Colonic mucosa (tissue), 4 donors: ENCODE results near the gene MBD5. TPM values are rescaled to one million over a fixed set of nuclear protein-coding genes. Genes with fewer than 3 reads are reported as not detected.

ENCODE experiments used
- DNase-seq: peaks from one replicate; pipeline ENCODE4 v3.0.0-alpha.2; 2020
- H3K27ac ChIP-seq: fragments of 200-600 bp; one replicate; pipeline ENCODE4 v1.8.0; 2021
- H3K27me3 ChIP-seq: fragments of 200-600 bp; one replicate; pipeline ENCODE4 v1.8.0; 2021
- H3K36me3 ChIP-seq: fragments of 200-600 bp; one replicate; pipeline ENCODE4 v1.8.0; 2021
- H3K4me1 ChIP-seq: fragments of 200-600 bp; one replicate; pipeline ENCODE4 v1.8.0; 2021; ENCODE audit warnings: mild to moderate bottlenecking
- H3K4me3 ChIP-seq: fragments of 200-600 bp; one replicate; pipeline ENCODE4 v1.8.0; 2021
- H3K9ac ChIP-seq, 2 donors: one replicate each; pipeline ENCODE4 v1.7.0; 2013; ENCODE audit warnings: control low read depth in 2 of 2, low read depth in 2 of 2, low read length in 2 of 2
- H3K9me3 ChIP-seq: fragments of 200-600 bp; one replicate; pipeline ENCODE4 v1.8.0; 2021
- CTCF ChIP-seq: fragments of 200-600 bp; IDR thresholded peaks from one replicate; pipeline ENCODE4 v1.8.0; 2022; ENCODE audit warnings: antibody characterized with exemption, mild to moderate bottlenecking
- intact Hi-C: fragments of 100-400 bp; cut with DNase I; formaldehyde crosslinking; loops from one replicate; pipeline ENCODE4 v1.14.1; 2022
- total RNA-seq, 2 donors: library from RNA; stranded (reverse); fragmentation: NEBNext Ultra II Directional in 1 of 2; extraction: Animal tissue kit (Norgen Biotek cat#: 25700) in 1 of 2; gene quantifications; one replicate each; pipeline ENCODE4 v1.2.1, GENCODE V29; 2021
- donor health status: healthy.
- donor health status: DM: no; HTN: no; CAD: no.
- donor health status: DM: no; HTN: no; CAD: no.

Gene MBD5
- total RNA-seq, 2 donors from 2014 or later: 26.7 to 29.6 TPM

- H3K4me3 ChIP-seq: no peak overlapping the region
- no peaks in the 10 kb centered on the region for H3K9me3 ChIP-seq
- DNase-seq: no peak
- no peaks in the 10 kb centered on the region for H3K27me3 ChIP-seq
- no peaks in the 10 kb centered on the region for H3K36me3 ChIP-seq
- no peak for TF ChIP-seq CTCF
- H3K9ac ChIP-seq: no peak overlapping the region
- intact Hi-C loops: loop anchor here (10.0 kb wide), 1 partner anchor 466 kb away; no protein-coding TSS in a partner anchor
- H3K27ac ChIP-seq: no peak overlapping the region
- H3K4me1 ChIP-seq: no peaks in the 10 kb centered on the region
Observed at GRCh38 chr2:148519013-148519412, 498.1 kb downstream of the MBD5 start.

DNA sequence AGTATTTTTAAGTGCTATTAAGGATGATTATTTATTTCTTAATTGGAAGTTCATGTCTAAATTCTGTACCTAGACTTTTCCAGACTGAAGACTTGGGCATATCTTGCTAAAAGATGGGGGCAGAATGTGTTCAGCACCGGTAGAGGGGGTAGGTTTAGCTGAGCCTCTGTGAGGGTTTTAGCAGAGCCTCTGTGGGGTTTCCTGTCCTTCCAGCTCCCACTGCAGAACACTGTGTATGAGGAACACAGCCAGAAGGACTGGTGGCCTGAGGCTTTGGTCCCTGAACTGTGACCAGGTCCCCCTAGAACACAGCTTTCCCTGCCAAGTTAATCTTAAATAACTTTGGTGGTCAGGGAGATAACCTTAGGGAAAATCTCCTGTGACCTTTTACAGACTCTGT lies 500.3 kb downstream of the MBD5 start:
- H3K27ac ChIP-seq: no peak overlapping the region
- H3K9me3 ChIP-seq: no peaks in the 10 kb centered on the region
- no peak overlapping the region for H3K4me3 ChIP-seq
- TF ChIP-seq CTCF: no peak
- DNase-seq: no peak
- no peaks in the 10 kb centered on the region for H3K4me1 ChIP-seq
- no peak overlapping the region for H3K9ac ChIP-seq
- no peaks in the 10 kb centered on the region for H3K36me3 ChIP-seq
- intact Hi-C loops: no loop called here
- no peaks in the 10 kb centered on the region for H3K27me3 ChIP-seq

DNA sequence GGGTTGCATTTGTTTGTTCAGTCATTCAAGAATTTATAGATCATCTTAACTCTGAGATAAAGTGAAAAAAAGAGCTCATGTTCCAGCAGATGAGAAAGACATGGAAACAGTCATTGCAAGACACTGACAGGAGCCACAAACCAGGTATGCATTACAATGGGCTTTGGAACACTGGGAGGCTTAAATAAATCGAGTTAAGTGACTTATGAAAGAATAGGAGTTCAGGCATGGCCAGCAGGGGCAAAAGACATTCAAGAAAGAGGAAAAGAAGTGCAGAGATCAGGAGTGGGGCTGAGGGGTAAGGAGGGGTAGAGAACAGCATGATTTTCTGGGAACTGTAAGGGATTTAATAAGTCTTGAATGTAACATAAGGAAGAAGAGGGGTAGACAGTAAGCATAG lies 502.4 kb downstream of the MBD5 start:
- no peak for TF ChIP-seq CTCF
- Histone ChIP-seq H3K4me1 (no peaks in the 10 kb centered on the region), H3K27ac (no peak overlapping the region), H3K4me3 (no peak overlapping the region), H3K9ac (no peak overlapping the region), H3K27me3 (no peaks in the 10 kb centered on the region), H3K9me3 (no peaks in the 10 kb centered on the region), H3K36me3 (no peaks in the 10 kb centered on the region)
- DNase-seq: no peak
- intact Hi-C loops: no loop called here

DNA sequence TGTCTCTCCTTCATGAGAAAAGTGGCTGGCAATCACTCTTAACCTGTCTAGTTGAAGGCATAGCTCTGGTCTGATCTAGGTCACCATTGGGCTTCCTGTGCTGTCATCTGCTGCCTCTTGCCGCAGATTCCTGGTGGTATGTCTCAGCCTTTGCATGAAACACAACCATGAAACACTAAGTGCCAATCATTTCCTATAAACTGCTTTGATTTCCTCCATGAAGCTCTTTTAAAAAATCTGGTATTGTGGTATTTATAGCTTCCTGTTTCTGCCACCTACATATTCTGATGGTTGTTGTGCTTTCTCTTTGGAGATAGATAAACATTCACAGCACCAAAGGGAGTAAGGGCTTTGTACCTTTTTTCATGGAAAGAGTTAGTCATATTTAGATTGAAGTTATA lies 503.6 kb downstream of the MBD5 start:
- Histone ChIP-seq H3K27me3 (no peaks in the 10 kb centered on the region), H3K4me3 (no peak overlapping the region), H3K27ac (no peak overlapping the region), H3K9me3 (no peaks in the 10 kb centered on the region), H3K36me3 (no peaks in the 10 kb centered on the region), H3K4me1 (no peaks in the 10 kb centered on the region), H3K9ac (no peak overlapping the region)
- DNase-seq: no peak
- intact Hi-C loops: no loop called here
- TF ChIP-seq CTCF: no peak

DNA sequence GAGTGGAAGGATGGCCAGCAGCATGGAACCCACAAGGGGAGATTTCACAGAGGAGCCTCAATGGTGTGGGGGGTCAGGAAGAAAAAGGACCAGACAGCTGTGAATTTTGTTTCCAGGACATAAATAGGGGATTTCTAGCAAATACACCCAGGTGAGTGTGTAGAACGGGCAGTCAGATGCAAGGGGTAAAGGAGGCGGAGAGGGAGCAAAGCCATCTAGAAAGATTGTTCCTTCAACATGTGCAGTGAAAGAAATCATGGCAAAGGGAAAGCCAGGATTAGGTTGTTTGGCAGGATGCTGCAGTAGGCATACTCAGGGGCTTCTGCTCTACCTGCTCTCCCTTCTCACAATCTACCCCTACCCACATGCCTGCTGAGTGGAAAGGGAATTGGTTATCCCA lies 504.2 kb downstream of the MBD5 start:
- Histone ChIP-seq H3K36me3 (no peaks in the 10 kb centered on the region), H3K9me3 (no peaks in the 10 kb centered on the region), H3K27me3 (no peaks in the 10 kb centered on the region), H3K9ac (no peak overlapping the region), H3K27ac (no peak overlapping the region), H3K4me3 (no peak overlapping the region), H3K4me1 (no peaks in the 10 kb centered on the region)
- DNase-seq: no peak
- TF ChIP-seq CTCF: no peak
- intact Hi-C loops: no loop called here
